ENCODE data around the gene ZNF726.

ZNF726 gene

DNA sequence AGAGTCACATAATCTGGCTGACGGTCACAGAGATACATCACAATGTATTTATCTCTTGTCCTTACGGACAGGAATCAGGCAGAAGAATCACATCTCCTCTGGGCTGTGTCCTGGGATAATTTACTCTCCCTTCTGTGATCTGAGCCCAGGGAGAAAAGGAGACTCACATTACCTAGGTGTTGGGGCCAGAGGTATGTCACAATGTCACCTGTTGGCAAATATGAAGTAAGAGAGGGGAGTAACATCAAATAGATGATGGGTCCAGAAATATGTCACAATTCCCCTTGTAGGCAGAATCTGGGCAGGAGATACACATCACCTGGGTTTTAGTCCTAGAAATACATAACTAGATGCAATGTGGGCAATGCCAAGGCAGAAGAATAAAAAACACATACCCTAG lies 67.2 kb downstream of the ZNF726 start:
- DNase-seq (ENCODE audit: low read depth, low spot score): no peak
- in situ Hi-C loops (cut with HindIII; ENCODE audit: low sequenced_read_pairs): no loop called here
- H3K4me3 ChIP-seq (ENCODE audit: low read depth, low read length): no peak overlapping the region
- TF ChIP-seq, protein P1, sequence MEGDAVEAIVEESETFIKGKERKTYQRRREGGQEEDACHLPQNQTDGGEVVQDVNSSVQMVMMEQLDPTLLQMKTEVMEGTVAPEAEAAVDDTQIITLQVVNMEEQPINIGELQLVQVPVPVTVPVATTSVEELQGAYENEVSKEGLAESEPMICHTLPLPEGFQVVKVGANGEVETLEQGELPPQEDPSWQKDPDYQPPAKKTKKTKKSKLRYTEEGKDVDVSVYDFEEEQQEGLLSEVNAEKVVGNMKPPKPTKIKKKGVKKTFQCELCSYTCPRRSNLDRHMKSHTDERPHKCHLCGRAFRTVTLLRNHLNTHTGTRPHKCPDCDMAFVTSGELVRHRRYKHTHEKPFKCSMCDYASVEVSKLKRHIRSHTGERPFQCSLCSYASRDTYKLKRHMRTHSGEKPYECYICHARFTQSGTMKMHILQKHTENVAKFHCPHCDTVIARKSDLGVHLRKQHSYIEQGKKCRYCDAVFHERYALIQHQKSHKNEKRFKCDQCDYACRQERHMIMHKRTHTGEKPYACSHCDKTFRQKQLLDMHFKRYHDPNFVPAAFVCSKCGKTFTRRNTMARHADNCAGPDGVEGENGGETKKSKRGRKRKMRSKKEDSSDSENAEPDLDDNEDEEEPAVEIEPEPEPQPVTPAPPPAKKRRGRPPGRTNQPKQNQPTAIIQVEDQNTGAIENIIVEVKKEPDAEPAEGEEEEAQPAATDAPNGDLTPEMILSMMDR (IDR thresholded peaks at IDR 0.05; ENCODE audit: low read depth, low read length): no peak

DNA sequence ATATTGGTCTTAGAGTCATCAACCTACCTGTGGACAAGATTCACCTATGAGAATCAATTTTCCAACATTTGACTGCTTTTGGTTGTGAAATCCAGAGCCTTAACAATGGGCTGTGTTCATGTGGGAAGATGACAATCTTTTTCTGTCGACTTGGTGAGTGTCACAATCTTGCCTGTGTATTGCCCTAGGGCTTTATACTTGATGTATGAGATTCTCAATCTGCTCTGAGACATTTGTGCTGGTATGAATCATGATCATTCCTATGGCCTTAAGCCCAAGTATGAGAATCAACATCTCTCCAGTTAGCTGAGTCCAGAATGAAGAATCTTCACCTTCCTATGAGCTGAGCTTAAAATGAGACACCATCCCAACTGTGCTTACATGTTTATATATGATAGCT lies 68.7 kb downstream of the ZNF726 start:
- TF ChIP-seq, protein P1 (IDR thresholded peaks at IDR 0.05; ENCODE audit: low read depth, low read length): no peak
- H3K4me3 ChIP-seq (ENCODE audit: low read depth, low read length): no peak overlapping the region
- in situ Hi-C loops (cut with HindIII; ENCODE audit: low sequenced_read_pairs): no loop called here
- no peak for DNase-seq (ENCODE audit: low read depth, low spot score)
